HFF-Myc (cell line): ENCODE results near the gene NLN.

ENCODE experiments used
- DNase-seq: peaks from one replicate; pipeline ENCODE4 v3.0.0-alpha.2; 2011; ENCODE audit warnings: low read depth; ENCODE audit errors: extremely low read depth
- H3K4me3 ChIP-seq: replicated peaks from 2 replicates; pipeline ENCODE4 v1.5.1; 2011; ENCODE audit warnings: low read depth, mild to moderate bottlenecking, control low read depth, low read length
- CTCF ChIP-seq: IDR thresholded peaks from 2 replicates; pipeline ENCODE4 v1.5.1; 2012; ENCODE audit warnings: mild to moderate bottlenecking, low read depth, low read length, control low read depth; ENCODE audit errors: missing control alignments

Gene NLN

GRCh38 chr5:65749221-65749844 lies 27.3 kb downstream of the NLN start:
- no peak for TF ChIP-seq CTCF

GRCh38 chr5:65749956-65750355 lies 28.0 kb downstream of the NLN start:
- no peak for DNase-seq
- H3K4me3 ChIP-seq: no peak overlapping the region
- TF ChIP-seq CTCF: no peak

More at GRCh38 chr5:65749221-65749844, 27.3 kb downstream of the NLN start:
- no peak for DNase-seq
- H3K4me3 ChIP-seq: no peak overlapping the region

- DNase-seq: no peak
- no peak overlapping the region for H3K4me3 ChIP-seq
- TF ChIP-seq CTCF: no peak
Measured at GRCh38 chr5:65750938-65751337, 28.9 kb downstream of the NLN start.

- no peak for DNase-seq
- no peak overlapping the region for H3K4me3 ChIP-seq
Measured at GRCh38 chr5:65753189-65753588, 31.2 kb downstream of the NLN start.

GRCh38 chr5:65758546-65759144 lies 36.6 kb downstream of the NLN start:
- no peak for DNase-seq
- no peak overlapping the region for H3K4me3 ChIP-seq
- TF ChIP-seq CTCF: no peak

More at GRCh38 chr5:65753189-65753588, 31.2 kb downstream of the NLN start:
- TF ChIP-seq CTCF: no peak

GRCh38 chr5:65760504-65761275 lies 38.7 kb downstream of the NLN start:
- no peak overlapping the region for H3K4me3 ChIP-seq
- no peak for TF ChIP-seq CTCF
- no peak for DNase-seq
